ENCODE data around the gene LACC1. TPM values are rescaled to one million over a fixed set of nuclear protein-coding genes. Genes with fewer than 3 reads are reported as not detected.

The LACC1 gene
- total RNA-seq, 1 donor = 21.0 TPM

GRCh38 chr13:43852923-43853404 is 26.7 kb upstream of the LACC1 start:
- H3K4me1 ChIP-seq (ENCODE audit: insufficient read depth, low read length) = peaks cover 18% of the 10 kb centered on the region
- DNase-seq (ENCODE audit: insufficient read length, low spot score, missing footprints) = no peak
- no peaks in the 10 kb centered on the region for H3K79me2 ChIP-seq (ENCODE audit: insufficient read depth, low read length)
- H3K4me3 ChIP-seq (ENCODE audit: insufficient read depth, low read length) = no peak overlapping the region
- no peaks in the 10 kb centered on the region for H4K20me1 ChIP-seq (ENCODE audit: insufficient read depth, low read length)
- no peak overlapping the region for H3K4me2 ChIP-seq (ENCODE audit: insufficient read depth, low read length)
- no peak overlapping the region for H3K27ac ChIP-seq (ENCODE audit: low read depth, low read length)
- peaks cover 9% of the 10 kb centered on the region for H3K9me3 ChIP-seq (ENCODE audit: low read depth, low read length)
- H2AFZ ChIP-seq (ENCODE audit: low read length) = no peak overlapping the region
- H3K36me3 ChIP-seq (ENCODE audit: insufficient read depth, low read length) = no peaks in the 10 kb centered on the region
- no peaks in the 10 kb centered on the region for H3K27me3 ChIP-seq (ENCODE audit: insufficient read depth, low read length)
- TF ChIP-seq CTCF (IDR thresholded peaks at IDR 0.05; ENCODE audit: extremely low read depth, low read depth, low read length) = no peak

GRCh38 chr13:43861863-43862262 is 17.8 kb upstream of the LACC1 start:
- no peak for TF ChIP-seq CTCF (IDR thresholded peaks at IDR 0.05; ENCODE audit: extremely low read depth, low read depth, low read length)
- Histone ChIP-seq H4K20me1 (ENCODE audit: insufficient read depth, low read length) (no peaks in the 10 kb centered on the region), H3K4me1 (ENCODE audit: insufficient read depth, low read length) (no peaks in the 10 kb centered on the region), H3K36me3 (ENCODE audit: insufficient read depth, low read length) (no peaks in the 10 kb centered on the region), H2AFZ (ENCODE audit: low read length) (no peak overlapping the region), H3K9me3 (ENCODE audit: low read depth, low read length) (no peaks in the 10 kb centered on the region), H3K79me2 (ENCODE audit: insufficient read depth, low read length) (no peaks in the 10 kb centered on the region), H3K27ac (ENCODE audit: low read depth, low read length) (no peak overlapping the region), H3K4me3 (ENCODE audit: insufficient read depth, low read length) (no peak overlapping the region), H3K4me2 (ENCODE audit: insufficient read depth, low read length) (no peak overlapping the region), H3K27me3 (ENCODE audit: insufficient read depth, low read length) (no peaks in the 10 kb centered on the region)
- no peak for DNase-seq (ENCODE audit: insufficient read length, low spot score, missing footprints)

- no peak for DNase-seq (ENCODE audit: insufficient read length, low spot score, missing footprints)
- Histone ChIP-seq H3K27me3 (ENCODE audit: insufficient read depth, low read length) (no peaks in the 10 kb centered on the region), H4K20me1 (ENCODE audit: insufficient read depth, low read length) (no peaks in the 10 kb centered on the region), H3K36me3 (ENCODE audit: insufficient read depth, low read length) (no peaks in the 10 kb centered on the region), H3K4me1 (ENCODE audit: insufficient read depth, low read length) (no peaks in the 10 kb centered on the region), H3K4me3 (ENCODE audit: insufficient read depth, low read length) (no peak overlapping the region), H3K9me3 (ENCODE audit: low read depth, low read length) (no peaks in the 10 kb centered on the region), H3K4me2 (ENCODE audit: insufficient read depth, low read length) (no peak overlapping the region), H3K79me2 (ENCODE audit: insufficient read depth, low read length) (no peaks in the 10 kb centered on the region), H2AFZ (ENCODE audit: low read length) (no peak overlapping the region), H3K27ac (ENCODE audit: low read depth, low read length) (no peak overlapping the region)
- TF ChIP-seq CTCF (IDR thresholded peaks at IDR 0.05; ENCODE audit: extremely low read depth, low read depth, low read length) = no peak
Measured at GRCh38 chr13:43864921-43865320, 14.8 kb upstream of the LACC1 start.

GRCh38 chr13:43865892-43866291 is 13.8 kb upstream of the LACC1 start:
- Histone ChIP-seq H3K27ac (ENCODE audit: low read depth, low read length) (peak overlapping the region; percentile 47), H2AFZ (ENCODE audit: low read length) (peak overlapping the region; percentile 49), H3K27me3 (ENCODE audit: insufficient read depth, low read length) (no peaks in the 10 kb centered on the region), H3K4me3 (ENCODE audit: insufficient read depth, low read length) (no peak overlapping the region), H3K9me3 (ENCODE audit: low read depth, low read length) (no peaks in the 10 kb centered on the region), H4K20me1 (ENCODE audit: insufficient read depth, low read length) (no peaks in the 10 kb centered on the region), H3K79me2 (ENCODE audit: insufficient read depth, low read length) (no peaks in the 10 kb centered on the region), H3K4me1 (ENCODE audit: insufficient read depth, low read length) (no peaks in the 10 kb centered on the region), H3K36me3 (ENCODE audit: insufficient read depth, low read length) (no peaks in the 10 kb centered on the region), H3K4me2 (ENCODE audit: insufficient read depth, low read length) (peak overlapping the region; percentile 8)
- DNase-seq (ENCODE audit: insufficient read length, low spot score, missing footprints) = no peak
- no peak for TF ChIP-seq CTCF (IDR thresholded peaks at IDR 0.05; ENCODE audit: extremely low read depth, low read depth, low read length)
